IMR-90 (cell line): Measurements from ENCODE around the gene CLBA1. TPM values are rescaled to one million over a fixed set of nuclear protein-coding genes. Genes with fewer than 3 reads are reported as not detected.
A peak's percentile ranks its signal among the peaks of the same experiment; 100 is the strongest.

ENCODE experiments used
- ATAC-seq: fragments of 200-7000 bp; cut with Tn5 transposase; 2 replicates; pipeline ENCODE4 v1.9.1; 2020; ENCODE audit warnings: low read depth, mild to moderate bottlenecking, moderate library complexity
- BruUV-seq: library from RNA; stranded (reverse); fragments of 400-500 nt; replicated peaks from 2 replicates; lab custom pipeline; 2021; lab: Mats Ljungman, UMichigan
- CTCF ChIA-PET: fragments of 300-600 bp; formaldehyde crosslinking; extraction: SDS; loops from one replicate; lab custom pipeline; 2021; ENCODE audit warnings: antibody characterized with exemption; lab: Yijun Ruan, JAX
- POLR2A ChIA-PET: fragments of 300-600 bp; sonication (Branson Sonifier 250); formaldehyde crosslinking; loops from one replicate; lab custom pipeline; 2022; ENCODE audit warnings: antibody characterized with exemption; ENCODE audit not compliant: unreplicated experiment; lab: Charles Lee
- DNase-seq: peaks from one replicate; pipeline ENCODE4 v3.0.0; 2013
- H2AFZ ChIP-seq: replicated peaks from 2 replicates; pipeline ENCODE3; 2013; ENCODE audit warnings: low read length, mild to moderate bottlenecking; ENCODE audit not compliant: poor library complexity
- H2AK5ac ChIP-seq: 2 replicates; pipeline ENCODE4 v1.6.1; 2013; ENCODE audit warnings: low read depth, low read length, inconsistent platforms
- H2AK9ac ChIP-seq: replicated peaks from 2 replicates; pipeline ENCODE3; 2013; ENCODE audit warnings: mild to moderate bottlenecking, low read depth, low read length, moderate library complexity; ENCODE audit not compliant: poor library complexity
- H2BK120ac ChIP-seq: 2 replicates; pipeline ENCODE4 v1.6.1; 2013; ENCODE audit warnings: low read depth, low read length, inconsistent platforms
- H2BK15ac ChIP-seq: 3 replicates; pipeline ENCODE4 v1.6.1; 2013; ENCODE audit warnings: low read depth, low read length, inconsistent platforms
- H2BK20ac ChIP-seq: 2 replicates; pipeline ENCODE4 v1.6.1; 2013; ENCODE audit warnings: low read depth, mild to moderate bottlenecking, inconsistent platforms, low read length, moderate library complexity
- H2BK5ac ChIP-seq: 2 replicates; pipeline ENCODE4 v1.6.1; 2013; ENCODE audit warnings: mild to moderate bottlenecking, low read depth, low read length, inconsistent platforms; ENCODE audit not compliant: poor library complexity, severe bottlenecking
- H3K14ac ChIP-seq: replicated peaks from 2 replicates; pipeline ENCODE4 v1.6.1; 2013; ENCODE audit warnings: low read depth, low read length, inconsistent platforms
- H3K18ac ChIP-seq: 2 replicates; pipeline ENCODE4 v1.6.1; 2013; ENCODE audit warnings: low read depth, low read length, control low read depth
- H3K23ac ChIP-seq: 2 replicates; pipeline ENCODE4 v1.6.1; 2013; ENCODE audit warnings: low read depth, low read length, inconsistent platforms
- H3K27ac ChIP-seq: 2 replicates; pipeline ENCODE4 v1.5.1; 2013; ENCODE audit warnings: mild to moderate bottlenecking, control low read depth, low read length; ENCODE audit not compliant: insufficient read depth
- H3K27me3 ChIP-seq: 2 replicates; pipeline ENCODE4 v1.6.1; 2013; ENCODE audit warnings: low read length; ENCODE audit not compliant: control insufficient read depth, insufficient read depth
- H3K36me3 ChIP-seq: 2 replicates; pipeline ENCODE4 v1.6.1; 2013; ENCODE audit warnings: low read length, mixed read lengths; ENCODE audit not compliant: control insufficient read depth, insufficient read depth
- H3K4ac ChIP-seq: 2 replicates; pipeline ENCODE4 v1.6.1; 2013; ENCODE audit warnings: low read depth, low read length, inconsistent platforms
- H3K4me1 ChIP-seq: 2 replicates; pipeline ENCODE4 v1.6.1; 2013; ENCODE audit warnings: low read length, mixed read lengths; ENCODE audit not compliant: control insufficient read depth, insufficient read depth
- H3K4me2 ChIP-seq: 2 replicates; pipeline ENCODE4 v1.6.1; 2013; ENCODE audit warnings: low read depth, mild to moderate bottlenecking, control low read depth, low read length, moderate library complexity
- H3K4me3 ChIP-seq: 2 replicates; pipeline ENCODE4 v1.5.1; 2013; ENCODE audit warnings: low read depth, mild to moderate bottlenecking, control low read depth, low read length, moderate library complexity; ENCODE audit not compliant: insufficient read depth
- H3K56ac ChIP-seq: 2 replicates; pipeline ENCODE4 v1.6.1; 2013; ENCODE audit warnings: low read length, inconsistent platforms; ENCODE audit not compliant: insufficient read depth; ENCODE audit errors: extremely low read depth
- H3K79me1 ChIP-seq, 2 experiments: 2 replicates each; pipeline ENCODE4 v1.6.1; 2013; ENCODE audit warnings: low read length in 2 of 2, inconsistent platforms in 1 of 2, low read depth in 1 of 2
- H3K9ac ChIP-seq: 2 replicates; pipeline ENCODE4 v1.6.1; 2013; ENCODE audit warnings: low read depth, low read length, control low read depth
- H3K9me1 ChIP-seq: 2 replicates; pipeline ENCODE4 v1.6.1; 2013; ENCODE audit warnings: low read length, inconsistent platforms; ENCODE audit not compliant: insufficient read depth
- H3K9me3 ChIP-seq: 2 replicates; pipeline ENCODE4 v1.6.1; 2013; ENCODE audit warnings: low read length; ENCODE audit not compliant: control insufficient read depth, insufficient read depth
- H4K20me1 ChIP-seq: 2 replicates; pipeline ENCODE4 v1.6.1; 2013; ENCODE audit warnings: low read length, inconsistent platforms; ENCODE audit not compliant: insufficient read depth
- H4K5ac ChIP-seq: 2 replicates; pipeline ENCODE4 v1.6.1; 2013; ENCODE audit warnings: mild to moderate bottlenecking, low read depth, low read length, control low read depth
- H4K8ac ChIP-seq, 2 experiments: 2 replicates each; pipeline ENCODE4 v1.6.1; 2013; ENCODE audit warnings: low read depth in 2 of 2, low read length in 2 of 2, control low read depth in 1 of 2, inconsistent platforms in 1 of 2
- H4K91ac ChIP-seq: 2 replicates; pipeline ENCODE4 v1.6.1; 2013; ENCODE audit warnings: low read depth, low read length, inconsistent platforms; ENCODE audit not compliant: insufficient read depth
- CHD1 ChIP-seq: IDR thresholded peaks from 2 replicates; pipeline ENCODE4 v1.6.1; 2012; ENCODE audit warnings: low read depth, low read length, improper control_type of control experiment
- CTCF ChIP-seq: conservative IDR thresholded peaks from 2 replicates; pipeline ENCODE4 v1.5.1; 2012; ENCODE audit warnings: mild to moderate bottlenecking, low read depth, low read length, improper control_type of control experiment
- ELK1 ChIP-seq: fragments of 150-350 bp; IDR thresholded peaks from 2 replicates; pipeline ENCODE4 v1.6.1; 2016; ENCODE audit warnings: low read depth, mild to moderate bottlenecking, low read length, moderate library complexity, borderline replicate concordance
- FOS ChIP-seq: fragments of 150-350 bp; IDR thresholded peaks from 2 replicates; pipeline ENCODE4 v1.6.1; 2016; ENCODE audit warnings: low read depth, low read length
- MAFK ChIP-seq: IDR thresholded peaks from 2 replicates; pipeline ENCODE4 v1.6.1; 2012; ENCODE audit warnings: low read depth, low read length, improper control_type of control experiment
- MAZ ChIP-seq: IDR thresholded peaks from 2 replicates; pipeline ENCODE4 v1.6.1; 2012; ENCODE audit warnings: low read depth, mild to moderate bottlenecking, low read length, improper control_type of control experiment, moderate library complexity, borderline replicate concordance
- POLR2A ChIP-seq: IDR thresholded peaks from 2 replicates; pipeline ENCODE4 v1.6.1; 2012; ENCODE audit warnings: mild to moderate bottlenecking, low read depth, low read length
- RCOR1 ChIP-seq: IDR thresholded peaks from 2 replicates; pipeline ENCODE4 v1.6.1; 2012; ENCODE audit warnings: mild to moderate bottlenecking, low read length, improper control_type of control experiment; ENCODE audit not compliant: insufficient replicate concordance
- SMC3 ChIP-seq: fragments of 150-350 bp; IDR thresholded peaks from 2 replicates; pipeline ENCODE4 v1.6.1; 2016; ENCODE audit warnings: low read depth, mild to moderate bottlenecking, antibody characterized with exemption, low read length, moderate library complexity
- WGBS, 2 experiments: methylation state at CpG; one replicate each; pipeline versions ENCODE4 v1.1.5 to v1.1.7; 2013; ENCODE audit warnings: missing lambda C conversion rate in 2 of 2; ENCODE audit not compliant: insufficient read length in 1 of 2; ENCODE audit errors: extremely low coverage in 2 of 2; 5-methylcytosine and 5-hydroxymethylcytosine counted together
- dilution Hi-C: fragments of 300-500 bp; cut with HindIII; formaldehyde crosslinking; loops from one replicate; pipeline ENCODE4 v1.14.3; 2018; ENCODE audit warnings: low sequenced_read_pairs; ENCODE audit not compliant: unreplicated experiment
- in situ Hi-C: fragments of 300-500 bp; cut with MboI; formaldehyde crosslinking; loops from 3 replicates; pipeline ENCODE4 v1.14.3; 2019; ENCODE audit warnings: low sequenced_read_pairs, inconsistent platforms, mixed read lengths
- intact Hi-C: fragments of 100-400 bp; cut with micrococcal nuclease; formaldehyde crosslinking; loops from 2 replicates; pipeline ENCODE4 v1.10.0; 2022
- polyA plus RNA-seq, 3 experiments: library from polyadenylated mRNA; depleted of rRNA; stranded (reverse); fragments of >200 nt; gene quantifications; 2 replicates each; pipeline ENCODE4 v1.2.3, GENCODE V29; 2012; ENCODE audit warnings: low replicate concordance in 1 of 3
- total RNA-seq: library from RNA; depleted of rRNA; stranded (reverse); fragments of >200 nt; gene quantifications from 2 replicates; pipeline ENCODE4 v1.2.3, GENCODE V29; 2012
- TF ChIP-seq, protein P1 (sequence below): fragments of 150-350 bp; IDR thresholded peaks from 2 replicates; pipeline ENCODE4 v1.6.1; 2017; ENCODE audit warnings: mild to moderate bottlenecking, antibody characterized with exemption, low read length, low read depth

The CLBA1 gene
- total and polyA plus RNA-seq, 2 of the 4 experiments (the other 2 are of a cell fraction) = 2.7 to 6.2 TPM

DNA sequence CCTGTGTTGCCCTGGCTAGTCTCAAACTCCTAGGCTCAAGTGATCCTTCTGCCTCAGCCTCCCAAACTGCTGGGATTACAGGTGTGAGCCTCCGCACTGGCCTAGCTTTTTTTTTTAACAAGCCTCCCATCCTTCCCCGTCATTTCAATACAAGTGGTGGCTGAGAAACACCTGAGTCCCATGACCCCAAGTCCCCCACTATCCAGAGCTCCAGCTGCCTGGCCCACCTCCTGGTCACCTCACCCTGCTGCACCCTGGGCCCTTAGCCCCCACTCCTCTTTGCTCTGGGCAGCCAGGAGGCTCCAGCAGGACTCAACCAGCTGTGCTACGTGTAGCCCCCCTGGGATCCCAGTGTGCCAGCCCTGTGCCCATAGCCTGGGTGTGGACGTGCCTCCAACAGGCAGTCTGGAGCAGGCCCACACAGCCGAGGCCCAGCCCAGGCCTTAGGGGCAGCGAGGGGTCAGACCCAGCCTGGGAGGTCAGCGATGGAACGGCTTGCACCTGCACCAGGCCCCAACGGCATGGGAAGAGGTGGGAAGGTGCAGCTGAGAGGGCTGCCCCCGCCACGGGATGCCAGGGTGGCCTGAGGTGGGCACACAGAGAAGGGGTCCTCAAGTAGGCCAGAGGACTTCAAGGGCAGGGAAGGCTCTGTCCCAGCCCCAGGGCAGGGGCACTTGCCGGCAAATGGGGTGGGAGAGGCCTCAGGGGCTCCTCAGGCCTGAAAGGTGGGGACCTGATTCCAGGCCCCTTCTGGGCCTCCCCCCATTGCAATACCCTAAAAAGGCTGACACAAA is 13.9 kb upstream of the CLBA1 start:
- Histone ChIP-seq H2AFZ (no peak overlapping the region), H2BK15ac (peak overlapping the region; percentile 45; the same call in 1 of the 3 replicates), H3K14ac (no peak overlapping the region), H3K4me2 (no peak overlapping the region), H3K9me3 (no peaks in the 10 kb centered on the region), H3K27me3 (no peaks in the 10 kb centered on the region), H3K4me1 (peaks cover 44% of the 10 kb centered on the region), H3K79me1 (peaks cover 0 to 33% of the 10 kb centered on the region in 2 experiments; a peak in 1 of 4 replicates), H2AK9ac (peak overlapping the region; percentile 11), H3K27ac (no peak overlapping the region), H4K5ac (no peak overlapping the region), H3K4me3 (no peak overlapping the region), H4K20me1 (0 out of 2 replicates have a peak, but pooled peaks cover 3% of the 10 kb centered on the region), H2BK20ac (peak overlapping the region; percentile 73), H2BK120ac (peak overlapping the region; percentile 88), H3K18ac (no peak overlapping the region), H3K56ac (no peak overlapping the region), H3K23ac (0 out of 2 replicates have a peak overlapping the region, but pooled peaks have one; percentile 2), H3K9me1 (peaks cover 11% of the 10 kb centered on the region), H4K91ac (peak overlapping the region; percentile 21; the same call in 1 of the 2 replicates), H3K36me3 (no peaks in the 10 kb centered on the region), H3K4ac (peak overlapping the region; percentile 93), H2BK5ac (peak overlapping the region; percentile 6), H3K9ac (no peak overlapping the region), H2AK5ac (peak overlapping the region; percentile 87), H4K8ac (no peak overlapping the region)
- CTCF ChIA-PET = no interaction called here
- ATAC-seq (no peak), DNase-seq (no peak)
- intact Hi-C loops = loop anchor here (5.0 kb wide), 1 partner anchor 39 kb away; no protein-coding TSS in a partner anchor
- POLR2A ChIA-PET = no interaction called here
- in situ Hi-C loops = loop anchor here (5.0 kb wide), 2 partner anchors 34 to 76 kb away; no protein-coding TSS in a partner anchor
- TF ChIP-seq CHD1 = no peak
- TF ChIP-seq CTCF = no peak
- TF ChIP-seq ELK1 = no peak
- no peak for TF ChIP-seq RCOR1
- TF ChIP-seq MAZ = no peak
- TF ChIP-seq SMC3 = no peak
- TF ChIP-seq, protein P1, sequence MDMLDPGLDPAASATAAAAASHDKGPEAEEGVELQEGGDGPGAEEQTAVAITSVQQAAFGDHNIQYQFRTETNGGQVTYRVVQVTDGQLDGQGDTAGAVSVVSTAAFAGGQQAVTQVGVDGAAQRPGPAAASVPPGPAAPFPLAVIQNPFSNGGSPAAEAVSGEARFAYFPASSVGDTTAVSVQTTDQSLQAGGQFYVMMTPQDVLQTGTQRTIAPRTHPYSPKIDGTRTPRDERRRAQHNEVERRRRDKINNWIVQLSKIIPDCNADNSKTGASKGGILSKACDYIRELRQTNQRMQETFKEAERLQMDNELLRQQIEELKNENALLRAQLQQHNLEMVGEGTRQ = no peak
- TF ChIP-seq FOS = no peak
- no peak for TF ChIP-seq POLR2A
- no peak for TF ChIP-seq MAFK
- WGBS, 2 experiments = 100% methylated on average over 4 of the region's 12 CpGs; no CpG with 5 or more reads in 1 of the 2 experiments
- BruUV-seq = no TSS peak
- dilution Hi-C loops = no loop called here
